ENCODE measurements around the gene PACRG. TPM values are rescaled to one million over a fixed set of nuclear protein-coding genes. Genes with fewer than 3 reads are reported as not detected.
"Not testable (repeated sequence)": the region's sequence is repeated elsewhere in the genome, so short reads cannot be mapped to it uniquely, and the experiment has no call there.

Gene PACRG
- total and polyA plus RNA-seq, 4 donors = 0.47 to 3.8 (median 2.4) TPM

DNA sequence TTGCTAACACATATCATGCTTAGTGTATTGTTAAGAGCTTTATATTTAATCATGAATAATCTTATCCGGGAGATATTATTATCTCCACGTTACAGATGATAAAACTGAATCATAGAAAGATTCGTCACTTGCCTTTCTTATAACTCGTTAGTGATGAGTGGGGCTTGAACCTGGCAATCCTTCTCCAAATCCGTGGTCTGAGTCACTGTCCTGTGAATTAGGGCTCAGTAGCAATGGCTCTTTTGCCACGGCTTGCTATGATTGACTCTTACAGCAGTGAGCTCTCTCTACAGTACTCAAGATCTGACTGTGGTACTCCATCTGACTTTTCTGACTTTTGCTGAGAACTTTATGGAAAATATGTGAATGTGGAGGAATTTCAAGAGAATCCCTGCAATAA lies 246.9 kb downstream of the PACRG start:
- Histone ChIP-seq H3K27me3 (ENCODE audit: control insufficient read depth in 4 of 4, insufficient read depth in 4 of 4, low read length in 3 of 4) (no peaks in the 10 kb centered on the region), H3K9ac (ENCODE audit: low read depth in 1 of 2, low read length in 2 of 2) (no peak overlapping the region), H3K9me3 (ENCODE audit: control insufficient read depth in 4 of 4, low read length in 3 of 4) (no peaks in the 10 kb centered on the region), H3K36me3 (ENCODE audit: control insufficient read depth in 4 of 4, insufficient read depth in 3 of 4, low read depth in 1 of 4, low read length in 3 of 4) (no peaks in the 10 kb centered on the region), H3K4me1 (ENCODE audit: control insufficient read depth in 4 of 4, insufficient read depth in 4 of 4, low read length in 3 of 4) (no peaks in the 10 kb centered on the region), H3K4me3 (ENCODE audit: low read depth in 1 of 3, low read length in 3 of 3) (no peak overlapping the region), H3K27ac (ENCODE audit: low read depth in 1 of 2, low read length in 2 of 2) (no peak overlapping the region)
- 85% methylated on average over 6 of the region's 6 CpGs for WGBS
- TF ChIP-seq, protein P1, sequence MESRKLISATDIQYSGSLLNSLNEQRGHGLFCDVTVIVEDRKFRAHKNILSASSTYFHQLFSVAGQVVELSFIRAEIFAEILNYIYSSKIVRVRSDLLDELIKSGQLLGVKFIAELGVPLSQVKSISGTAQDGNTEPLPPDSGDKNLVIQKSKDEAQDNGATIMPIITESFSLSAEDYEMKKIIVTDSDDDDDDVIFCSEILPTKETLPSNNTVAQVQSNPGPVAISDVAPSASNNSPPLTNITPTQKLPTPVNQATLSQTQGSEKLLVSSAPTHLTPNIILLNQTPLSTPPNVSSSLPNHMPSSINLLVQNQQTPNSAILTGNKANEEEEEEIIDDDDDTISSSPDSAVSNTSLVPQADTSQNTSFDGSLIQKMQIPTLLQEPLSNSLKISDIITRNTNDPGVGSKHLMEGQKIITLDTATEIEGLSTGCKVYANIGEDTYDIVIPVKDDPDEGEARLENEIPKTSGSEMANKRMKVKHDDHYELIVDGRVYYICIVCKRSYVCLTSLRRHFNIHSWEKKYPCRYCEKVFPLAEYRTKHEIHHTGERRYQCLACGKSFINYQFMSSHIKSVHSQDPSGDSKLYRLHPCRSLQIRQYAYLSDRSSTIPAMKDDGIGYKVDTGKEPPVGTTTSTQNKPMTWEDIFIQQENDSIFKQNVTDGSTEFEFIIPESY (IDR thresholded peaks at IDR 0.05) = no peak
- TF ChIP-seq HNF4G (IDR thresholded peaks at IDR 0.05) = no peak
- TF ChIP-seq, protein P2, sequence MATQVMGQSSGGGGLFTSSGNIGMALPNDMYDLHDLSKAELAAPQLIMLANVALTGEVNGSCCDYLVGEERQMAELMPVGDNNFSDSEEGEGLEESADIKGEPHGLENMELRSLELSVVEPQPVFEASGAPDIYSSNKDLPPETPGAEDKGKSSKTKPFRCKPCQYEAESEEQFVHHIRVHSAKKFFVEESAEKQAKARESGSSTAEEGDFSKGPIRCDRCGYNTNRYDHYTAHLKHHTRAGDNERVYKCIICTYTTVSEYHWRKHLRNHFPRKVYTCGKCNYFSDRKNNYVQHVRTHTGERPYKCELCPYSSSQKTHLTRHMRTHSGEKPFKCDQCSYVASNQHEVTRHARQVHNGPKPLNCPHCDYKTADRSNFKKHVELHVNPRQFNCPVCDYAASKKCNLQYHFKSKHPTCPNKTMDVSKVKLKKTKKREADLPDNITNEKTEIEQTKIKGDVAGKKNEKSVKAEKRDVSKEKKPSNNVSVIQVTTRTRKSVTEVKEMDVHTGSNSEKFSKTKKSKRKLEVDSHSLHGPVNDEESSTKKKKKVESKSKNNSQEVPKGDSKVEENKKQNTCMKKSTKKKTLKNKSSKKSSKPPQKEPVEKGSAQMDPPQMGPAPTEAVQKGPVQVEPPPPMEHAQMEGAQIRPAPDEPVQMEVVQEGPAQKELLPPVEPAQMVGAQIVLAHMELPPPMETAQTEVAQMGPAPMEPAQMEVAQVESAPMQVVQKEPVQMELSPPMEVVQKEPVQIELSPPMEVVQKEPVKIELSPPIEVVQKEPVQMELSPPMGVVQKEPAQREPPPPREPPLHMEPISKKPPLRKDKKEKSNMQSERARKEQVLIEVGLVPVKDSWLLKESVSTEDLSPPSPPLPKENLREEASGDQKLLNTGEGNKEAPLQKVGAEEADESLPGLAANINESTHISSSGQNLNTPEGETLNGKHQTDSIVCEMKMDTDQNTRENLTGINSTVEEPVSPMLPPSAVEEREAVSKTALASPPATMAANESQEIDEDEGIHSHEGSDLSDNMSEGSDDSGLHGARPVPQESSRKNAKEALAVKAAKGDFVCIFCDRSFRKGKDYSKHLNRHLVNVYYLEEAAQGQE (IDR thresholded peaks at IDR 0.05) = no peak
- TF ChIP-seq EGR1 (IDR thresholded peaks at IDR 0.05; ENCODE audit: low read depth in 2 of 2) = no peak
- no peak for TF ChIP-seq RAD21 (IDR thresholded peaks at IDR 0.05)
- TF ChIP-seq, protein P3, sequence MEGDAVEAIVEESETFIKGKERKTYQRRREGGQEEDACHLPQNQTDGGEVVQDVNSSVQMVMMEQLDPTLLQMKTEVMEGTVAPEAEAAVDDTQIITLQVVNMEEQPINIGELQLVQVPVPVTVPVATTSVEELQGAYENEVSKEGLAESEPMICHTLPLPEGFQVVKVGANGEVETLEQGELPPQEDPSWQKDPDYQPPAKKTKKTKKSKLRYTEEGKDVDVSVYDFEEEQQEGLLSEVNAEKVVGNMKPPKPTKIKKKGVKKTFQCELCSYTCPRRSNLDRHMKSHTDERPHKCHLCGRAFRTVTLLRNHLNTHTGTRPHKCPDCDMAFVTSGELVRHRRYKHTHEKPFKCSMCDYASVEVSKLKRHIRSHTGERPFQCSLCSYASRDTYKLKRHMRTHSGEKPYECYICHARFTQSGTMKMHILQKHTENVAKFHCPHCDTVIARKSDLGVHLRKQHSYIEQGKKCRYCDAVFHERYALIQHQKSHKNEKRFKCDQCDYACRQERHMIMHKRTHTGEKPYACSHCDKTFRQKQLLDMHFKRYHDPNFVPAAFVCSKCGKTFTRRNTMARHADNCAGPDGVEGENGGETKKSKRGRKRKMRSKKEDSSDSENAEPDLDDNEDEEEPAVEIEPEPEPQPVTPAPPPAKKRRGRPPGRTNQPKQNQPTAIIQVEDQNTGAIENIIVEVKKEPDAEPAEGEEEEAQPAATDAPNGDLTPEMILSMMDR (IDR thresholded peaks at IDR 0.05; ENCODE audit: low read depth, low read length, missing input control) = no peak
- no peak for TF ChIP-seq GABPA (IDR thresholded peaks at IDR 0.05 in 1 of 2, conservative IDR thresholded peaks at IDR 0.05 in 1 of 2)
- TF ChIP-seq FOXA2 (IDR thresholded peaks at IDR 0.05) = no peak
- TF ChIP-seq, protein P4, sequence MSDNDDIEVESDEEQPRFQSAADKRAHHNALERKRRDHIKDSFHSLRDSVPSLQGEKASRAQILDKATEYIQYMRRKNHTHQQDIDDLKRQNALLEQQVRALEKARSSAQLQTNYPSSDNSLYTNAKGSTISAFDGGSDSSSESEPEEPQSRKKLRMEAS (IDR thresholded peaks at IDR 0.05) = no peak
- TF ChIP-seq RXRA (IDR thresholded peaks at IDR 0.05) = no peak
- TF ChIP-seq NR2F2 (IDR thresholded peaks at IDR 0.05) = no peak
- no peak for TF ChIP-seq TAF1 (conservative IDR thresholded peaks at IDR 0.05)
- no peak for DNase-seq (ENCODE audit: low spot score)

DNA sequence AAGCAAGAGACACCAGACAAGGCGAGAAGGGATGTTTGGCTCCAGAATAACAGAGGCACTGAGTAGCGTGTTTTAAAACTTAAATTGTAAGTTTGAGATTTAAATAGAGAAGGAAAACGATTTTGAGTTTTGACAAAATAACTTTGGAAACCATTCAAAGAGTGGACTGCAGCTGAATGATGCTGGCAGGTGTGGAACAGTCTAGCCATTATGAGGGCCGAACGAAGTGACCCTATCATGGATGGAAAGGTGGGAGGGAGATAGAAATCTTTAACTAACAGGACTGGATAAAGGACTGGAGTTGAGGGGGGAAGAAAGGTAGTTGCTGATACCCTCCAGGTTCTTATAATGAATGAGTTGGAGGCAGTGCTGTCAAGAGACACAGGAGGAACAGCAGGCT lies 248.4 kb downstream of the PACRG start:
- Histone ChIP-seq H3K9me3 (ENCODE audit: control insufficient read depth in 4 of 4, low read length in 3 of 4) (no peaks in the 10 kb centered on the region), H3K4me3 (ENCODE audit: low read depth in 1 of 3, low read length in 3 of 3) (no peak overlapping the region), H3K4me1 (ENCODE audit: control insufficient read depth in 4 of 4, insufficient read depth in 4 of 4, low read length in 3 of 4) (no peaks in the 10 kb centered on the region), H3K27ac (ENCODE audit: low read depth in 1 of 2, low read length in 2 of 2) (no peak overlapping the region), H3K27me3 (ENCODE audit: control insufficient read depth in 4 of 4, insufficient read depth in 4 of 4, low read length in 3 of 4) (no peaks in the 10 kb centered on the region), H3K36me3 (ENCODE audit: control insufficient read depth in 4 of 4, insufficient read depth in 3 of 4, low read depth in 1 of 4, low read length in 3 of 4) (no peaks in the 10 kb centered on the region), H3K9ac (ENCODE audit: low read depth in 1 of 2, low read length in 2 of 2) (no peak overlapping the region)
- DNase-seq (ENCODE audit: low spot score) = no peak
- 82% methylated on average over 5 of the region's 5 CpGs for WGBS
- TF ChIP-seq GABPA (IDR thresholded peaks at IDR 0.05 in 1 of 2, conservative IDR thresholded peaks at IDR 0.05 in 1 of 2) (no peak), HNF4A (conservative IDR thresholded peaks at IDR 0.05) (no peak), FOXA1 (IDR thresholded peaks at IDR 0.05) (no peak), YY1 (IDR thresholded peaks at IDR 0.05) (no peak), RXRA (IDR thresholded peaks at IDR 0.05) (no peak)
- TF ChIP-seq, protein P1 (IDR thresholded peaks at IDR 0.05) = no peak

DNA sequence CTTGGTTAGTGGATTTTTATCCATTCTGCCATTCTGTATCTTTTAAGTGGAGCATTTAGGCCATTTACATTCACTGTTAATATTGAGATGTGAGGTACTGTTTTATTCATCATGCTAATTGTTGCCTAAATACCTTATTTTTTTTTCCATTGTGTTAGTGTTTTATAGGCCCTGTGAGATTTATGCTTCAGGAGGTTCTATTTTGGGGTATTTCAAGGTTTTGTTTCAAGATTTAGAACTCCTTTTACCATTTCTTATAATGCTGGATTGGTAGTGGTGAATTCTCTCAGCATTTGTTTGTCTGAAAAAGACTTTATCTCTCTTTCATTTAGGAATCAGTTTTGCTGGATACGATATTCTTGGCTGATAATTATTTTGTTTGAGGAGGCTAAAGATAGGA lies 255.5 kb downstream of the PACRG start:
- 90% methylated on average over 1 of the region's 1 CpG for WGBS
- not testable (repeated sequence) for H3K9me3 ChIP-seq (ENCODE audit: control insufficient read depth in 4 of 4, low read length in 3 of 4)

More for the DNA sequence above, 255.5 kb downstream of the PACRG start:
- not testable (repeated sequence) for H3K9ac ChIP-seq (ENCODE audit: low read depth in 1 of 2, low read length in 2 of 2); H3K36me3 ChIP-seq (ENCODE audit: control insufficient read depth in 4 of 4, insufficient read depth in 3 of 4, low read depth in 1 of 4, low read length in 3 of 4); H3K27me3 ChIP-seq (ENCODE audit: control insufficient read depth in 4 of 4, insufficient read depth in 4 of 4, low read length in 3 of 4); H3K4me1 ChIP-seq (ENCODE audit: control insufficient read depth in 4 of 4, insufficient read depth in 4 of 4, low read length in 3 of 4); DNase-seq (ENCODE audit: low spot score); H3K4me3 ChIP-seq (ENCODE audit: low read depth in 1 of 3, low read length in 3 of 3); H3K27ac ChIP-seq (ENCODE audit: low read depth in 1 of 2, low read length in 2 of 2)
